Kidney (tissue), 14 donors: ENCODE results near the gene RNF212. TPM values are rescaled to one million over a fixed set of nuclear protein-coding genes. Genes with fewer than 3 reads are reported as not detected.
A peak's percentile ranks its signal among the peaks of the same experiment; 100 is the strongest.

ENCODE experiments used
- DNase-seq, 5 donors: peaks; one replicate each; pipeline ENCODE4 v3.0.0-alpha.2; 2013 to 2020
- FAIRE-seq: peaks from 2 replicates; lab custom pipeline; 2012; peaks lifted over from hg19 to GRCh38; lab: Jason Lieb, UNC
- H3K27ac ChIP-seq, 2 donors: one replicate each; pipeline ENCODE4 v1.7.0; 2013; ENCODE audit warnings: low read depth in 2 of 2, low read length in 2 of 2, inconsistent platforms in 1 of 2
- H3K27me3 ChIP-seq: one replicate; pipeline ENCODE4 v1.7.1; 2013; ENCODE audit warnings: low read length, inconsistent platforms; ENCODE audit not compliant: control insufficient read depth, insufficient read depth
- H3K36me3 ChIP-seq, 3 donors: one replicate each; pipeline versions ENCODE4 v1.7.0 to v1.7.1; 2013; ENCODE audit warnings: low read length in 3 of 3, control low read depth in 1 of 3, inconsistent platforms in 1 of 3; ENCODE audit not compliant: insufficient read depth in 3 of 3, control insufficient read depth in 2 of 3
- H3K4me1 ChIP-seq, 3 donors: one replicate each; pipeline versions ENCODE4 v1.7.0 to v1.7.1; 2013; ENCODE audit warnings: low read length in 3 of 3, inconsistent platforms in 1 of 3, low read depth in 1 of 3; ENCODE audit not compliant: control insufficient read depth in 2 of 3, insufficient read depth in 2 of 3
- H3K4me3 ChIP-seq, 3 donors: one replicate each; pipeline versions ENCODE4 v1.7.0 to v1.8.1; 2013; ENCODE audit warnings: low read length in 3 of 3, control low read depth in 1 of 3, inconsistent platforms in 1 of 3
- H3K9ac ChIP-seq, 3 donors: one replicate each; pipeline versions ENCODE4 v1.7.0 to v1.7.1; 2013; ENCODE audit warnings: low read length in 3 of 3, control low read depth in 1 of 3, inconsistent platforms in 1 of 3
- H3K9me3 ChIP-seq, 3 donors: one replicate each; pipeline versions ENCODE4 v1.7.0 to v1.7.1; 2013; ENCODE audit warnings: low read length in 3 of 3, control low read depth in 1 of 3, inconsistent platforms in 1 of 3; ENCODE audit not compliant: control insufficient read depth in 2 of 3, insufficient read depth in 1 of 3
- intact Hi-C: fragments of 100-400 bp; cut with DNase I; formaldehyde crosslinking; loops from one replicate; pipeline ENCODE4 v1.11.1; 2022
- polyA plus RNA-seq: library from polyadenylated mRNA; stranded (reverse); fragments of 350-450 nt; fragmentation: Illumina TruSeq; extraction: RNeasy Lipid Tissue Mini Kit (QIAGEN cat#74804); gene quantifications from one replicate; pipeline ENCODE4 v1.2.3, GENCODE V29; 2014; ENCODE audit warnings: low read depth, low replicate concordance; ENCODE audit not compliant: insufficient read depth
- total RNA-seq: library from RNA; stranded (reverse); fragmentation: NEBNext Ultra II Directional; extraction: Animal tissue kit (Norgen Biotek cat#: 25700); gene quantifications from one replicate; pipeline ENCODE4 v1.2.1, GENCODE V29; 2021
- TF ChIP-seq, protein P1 (sequence below): IDR thresholded peaks from 3 replicates; pipeline ENCODE4 v1.5.1; 2012; ENCODE audit warnings: mild to moderate bottlenecking, moderate library complexity, borderline replicate concordance; ENCODE audit not compliant: insufficient read depth; ENCODE audit errors: extremely low read depth
- donor health status: control.
- donor health status: control.
- donor health status: control.
- donor health status: control.
- donor health status: control.
- donor health status: DM: yes; HTN: yes; CAD: no.
- donor health status: Normal renal cell carcinoma (clear cell type).

RNF212 gene
- total and polyA plus RNA-seq, 2 donors from 2014 or later: 5.3 to 20.8 TPM

- DNase-seq (peak in 1 of 5 donors; percentile 75), FAIRE-seq (no peak)
- H3K4me1 ChIP-seq: peaks cover 0 to 4% (median 0%) of the 10 kb centered on the region in 3 donors
- no peak overlapping the region for H3K4me3 ChIP-seq
- intact Hi-C loops: no loop called here
- TF ChIP-seq, protein P1, sequence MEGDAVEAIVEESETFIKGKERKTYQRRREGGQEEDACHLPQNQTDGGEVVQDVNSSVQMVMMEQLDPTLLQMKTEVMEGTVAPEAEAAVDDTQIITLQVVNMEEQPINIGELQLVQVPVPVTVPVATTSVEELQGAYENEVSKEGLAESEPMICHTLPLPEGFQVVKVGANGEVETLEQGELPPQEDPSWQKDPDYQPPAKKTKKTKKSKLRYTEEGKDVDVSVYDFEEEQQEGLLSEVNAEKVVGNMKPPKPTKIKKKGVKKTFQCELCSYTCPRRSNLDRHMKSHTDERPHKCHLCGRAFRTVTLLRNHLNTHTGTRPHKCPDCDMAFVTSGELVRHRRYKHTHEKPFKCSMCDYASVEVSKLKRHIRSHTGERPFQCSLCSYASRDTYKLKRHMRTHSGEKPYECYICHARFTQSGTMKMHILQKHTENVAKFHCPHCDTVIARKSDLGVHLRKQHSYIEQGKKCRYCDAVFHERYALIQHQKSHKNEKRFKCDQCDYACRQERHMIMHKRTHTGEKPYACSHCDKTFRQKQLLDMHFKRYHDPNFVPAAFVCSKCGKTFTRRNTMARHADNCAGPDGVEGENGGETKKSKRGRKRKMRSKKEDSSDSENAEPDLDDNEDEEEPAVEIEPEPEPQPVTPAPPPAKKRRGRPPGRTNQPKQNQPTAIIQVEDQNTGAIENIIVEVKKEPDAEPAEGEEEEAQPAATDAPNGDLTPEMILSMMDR: no peak
- H3K9me3 ChIP-seq: no peaks in the 10 kb centered on the region
- H3K36me3 ChIP-seq: peaks cover 9 to 10% (median 9%) of the 10 kb centered on the region in 3 donors
- no peak overlapping the region for H3K9ac ChIP-seq
- H3K27ac ChIP-seq: no peak overlapping the region
- H3K27me3 ChIP-seq: no peaks in the 10 kb centered on the region
Measured at GRCh38 chr4:1030031-1030430, 83.3 kb downstream of the RNF212 start.

DNA sequence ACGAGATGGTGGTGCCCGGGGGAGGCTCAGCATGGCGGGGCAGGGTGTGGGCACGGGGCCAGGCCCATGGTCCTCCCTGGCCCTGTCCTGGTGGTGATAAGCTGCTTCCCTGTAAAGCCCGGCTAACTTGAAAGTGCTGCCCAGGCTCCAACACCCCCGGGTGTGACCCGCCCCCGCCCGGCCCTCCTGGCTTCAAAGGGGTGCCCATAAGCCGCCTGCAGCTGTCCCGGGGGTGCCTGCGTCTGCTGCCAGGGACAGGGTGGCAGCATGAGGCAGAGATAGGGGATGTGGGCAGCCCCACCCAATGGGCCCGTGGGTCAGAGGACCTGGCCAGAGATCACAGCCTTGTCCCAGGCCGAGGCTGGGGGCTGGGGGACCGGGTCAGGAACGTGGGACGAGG, 83.8 kb downstream of the RNF212 start:
- H3K9me3 ChIP-seq: no peaks in the 10 kb centered on the region
- no peaks in the 10 kb centered on the region for H3K27me3 ChIP-seq
- H3K27ac ChIP-seq: no peak overlapping the region
- intact Hi-C loops: no loop called here
- H3K9ac ChIP-seq: no peak overlapping the region
- no peak overlapping the region for H3K4me3 ChIP-seq
- FAIRE-seq: no peak
- no peak for DNase-seq
- peaks cover 9 to 10% (median 9%) of the 10 kb centered on the region in 3 donors for H3K36me3 ChIP-seq
- peaks cover 0 to 4% (median 0%) of the 10 kb centered on the region in 3 donors for H3K4me1 ChIP-seq
- TF ChIP-seq, protein P1: no peak

DNA sequence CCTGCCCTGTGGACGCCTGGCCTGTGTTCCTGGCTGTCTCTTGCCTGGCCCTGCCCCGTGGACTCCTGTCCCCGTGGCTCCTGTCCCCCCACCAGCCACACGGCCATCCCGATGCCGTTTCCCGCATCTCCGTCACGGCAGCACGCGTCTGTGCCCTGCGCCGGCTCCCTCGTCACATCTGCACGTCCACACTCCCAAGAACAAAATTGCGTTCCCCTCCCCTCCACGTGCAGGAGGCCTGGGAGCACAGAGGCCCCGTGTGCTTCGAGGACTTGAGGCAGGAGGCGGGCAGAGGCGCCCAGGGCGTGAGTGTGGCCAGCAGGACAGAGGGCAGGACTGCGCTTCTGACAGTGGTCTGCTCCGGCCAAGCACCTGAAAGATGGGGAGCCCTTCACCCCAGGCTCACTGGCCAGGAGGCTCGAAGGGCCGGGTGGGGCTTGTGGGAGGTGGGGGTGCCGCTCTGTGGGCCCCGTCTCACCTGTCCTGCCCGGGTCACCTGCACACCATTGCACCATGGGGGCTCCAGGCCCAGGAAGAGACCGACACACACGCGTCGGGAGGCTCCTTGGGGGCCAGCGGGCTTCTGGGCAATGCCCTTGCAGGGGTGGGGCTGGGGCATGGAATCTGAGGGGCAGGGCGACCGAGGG, 84.7 kb downstream of the RNF212 start:
- H3K27me3 ChIP-seq: no peaks in the 10 kb centered on the region
- peaks cover 0 to 4% (median 0%) of the 10 kb centered on the region in 3 donors for H3K4me1 ChIP-seq
- no peak for FAIRE-seq
- H3K36me3 ChIP-seq: peaks cover 9 to 10% (median 9%) of the 10 kb centered on the region in 3 donors
- TF ChIP-seq, protein P1: no peak
- no peak overlapping the region for H3K4me3 ChIP-seq
- no peaks in the 10 kb centered on the region for H3K9me3 ChIP-seq
- no peak overlapping the region for H3K27ac ChIP-seq
- DNase-seq: no peak
- no peak overlapping the region for H3K9ac ChIP-seq
- intact Hi-C loops: no loop called here
